ACC112 (cell line): ENCODE measurements around the gene MS4A5.
"Not testable (repeated sequence)": the region's sequence is repeated elsewhere in the genome, so short reads cannot be mapped to it uniquely, and the experiment has no call there.

Experiments used
- H2AFZ ChIP-seq: fragments of 200-600 bp; sonication (generic); one replicate; pipeline ENCODE4 v1.6.0; 2017; ENCODE audit warnings: antibody characterized with exemption, low read length; ENCODE audit not compliant: unreplicated experiment
- H3K27ac ChIP-seq: fragments of 200-600 bp; sonication (generic); 2 replicates; pipeline ENCODE4 v1.5.1; 2014; ENCODE audit warnings: low read depth, mild to moderate bottlenecking, antibody characterized with exemption, low read length, moderate library complexity
- H3K27me3 ChIP-seq: fragments of 200-600 bp; sonication (generic); 2 replicates; pipeline ENCODE4 v1.6.1; 2014; ENCODE audit warnings: mild to moderate bottlenecking, antibody characterized with exemption, low read length, moderate library complexity, mixed read lengths; ENCODE audit not compliant: insufficient read depth
- H3K36me3 ChIP-seq: fragments of 200-600 bp; sonication (generic); 2 replicates; pipeline ENCODE4 v1.6.1; 2016; ENCODE audit warnings: mild to moderate bottlenecking, antibody characterized with exemption, low read length, moderate library complexity, mixed read lengths; ENCODE audit not compliant: insufficient read depth
- H3K4me1 ChIP-seq: fragments of 200-600 bp; sonication (generic); one replicate; pipeline ENCODE4 v1.6.1; 2016; ENCODE audit warnings: low read length, mixed read lengths; ENCODE audit not compliant: insufficient read depth, unreplicated experiment, control insufficient read depth
- H3K4me3 ChIP-seq: fragments of 200-600 bp; sonication (generic); 2 replicates; pipeline ENCODE4 v1.5.1; 2014; ENCODE audit warnings: mild to moderate bottlenecking, low read depth, low read length
- H3K79me2 ChIP-seq: fragments of 200-600 bp; sonication (generic); one replicate; pipeline ENCODE4 v1.6.0; 2016; ENCODE audit warnings: low read length; ENCODE audit not compliant: control insufficient read depth, unreplicated experiment, insufficient read depth

MS4A5 gene

GRCh38 chr11:60431251-60431650 is 1.9 kb downstream of the MS4A5 start:
- Histone ChIP-seq H3K27me3 (no peaks in the 10 kb centered on the region), H3K27ac (no peak overlapping the region), H3K4me1 (no peaks in the 10 kb centered on the region), H3K79me2 (no peaks in the 10 kb centered on the region), H3K4me3 (no peak overlapping the region), H3K36me3 (no peaks in the 10 kb centered on the region), H2AFZ (no peak overlapping the region)

- no peaks in the 10 kb centered on the region for H3K4me1 ChIP-seq
- no peak overlapping the region for H3K4me3 ChIP-seq
- H3K27ac ChIP-seq, result no peak overlapping the region
- no peak overlapping the region for H2AFZ ChIP-seq
- no peaks in the 10 kb centered on the region for H3K36me3 ChIP-seq
- H3K79me2 ChIP-seq, result no peaks in the 10 kb centered on the region
- H3K27me3 ChIP-seq, result no peaks in the 10 kb centered on the region
Observed at GRCh38 chr11:60433401-60433800, 4.0 kb downstream of the MS4A5 start.

GRCh38 chr11:60447070-60447469 is 17.7 kb downstream of the MS4A5 start:
- Histone ChIP-seq H3K36me3 (no peaks in the 10 kb centered on the region), H3K27ac (no peak overlapping the region), H2AFZ (no peak overlapping the region), H3K79me2 (no peaks in the 10 kb centered on the region), H3K27me3 (no peaks in the 10 kb centered on the region), H3K4me3 (peak overlapping the region; percentile 45; the same call in 1 of the 2 replicates), H3K4me1 (no peaks in the 10 kb centered on the region)

GRCh38 chr11:60447846-60448245 is 18.5 kb downstream of the MS4A5 start:
- Histone ChIP-seq H2AFZ (no peak overlapping the region), H3K4me3 (no peak overlapping the region), H3K79me2 (no peaks in the 10 kb centered on the region), H3K27me3 (no peaks in the 10 kb centered on the region), H3K4me1 (no peaks in the 10 kb centered on the region), H3K36me3 (no peaks in the 10 kb centered on the region), H3K27ac (no peak overlapping the region)

DNA sequence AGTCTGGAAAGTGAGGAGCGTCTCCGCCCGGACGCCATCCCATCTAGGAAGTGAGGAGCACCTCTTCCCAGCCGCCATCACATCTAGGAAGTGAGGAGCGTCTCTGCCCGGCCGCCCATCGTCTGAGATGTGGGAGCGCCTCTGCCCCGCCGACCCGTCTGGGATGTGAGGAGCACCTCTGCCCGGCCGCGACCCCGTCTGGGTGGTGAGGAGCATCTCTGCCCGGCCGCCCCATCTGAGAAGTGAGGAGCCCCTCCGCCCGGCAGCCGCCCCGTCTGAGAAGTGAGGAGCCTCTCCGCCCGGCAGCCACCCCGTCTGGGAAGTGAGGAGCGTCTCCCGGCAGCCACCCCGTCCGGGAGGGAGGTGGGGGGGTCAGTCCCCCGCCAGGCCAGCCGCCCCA is 21.8 kb downstream of the MS4A5 start:
- H2AFZ ChIP-seq, H3K27me3 ChIP-seq, H3K27ac ChIP-seq, H3K36me3 ChIP-seq, H3K4me1 ChIP-seq, H3K79me2 ChIP-seq, H3K4me3 ChIP-seq: not testable (repeated sequence)

DNA sequence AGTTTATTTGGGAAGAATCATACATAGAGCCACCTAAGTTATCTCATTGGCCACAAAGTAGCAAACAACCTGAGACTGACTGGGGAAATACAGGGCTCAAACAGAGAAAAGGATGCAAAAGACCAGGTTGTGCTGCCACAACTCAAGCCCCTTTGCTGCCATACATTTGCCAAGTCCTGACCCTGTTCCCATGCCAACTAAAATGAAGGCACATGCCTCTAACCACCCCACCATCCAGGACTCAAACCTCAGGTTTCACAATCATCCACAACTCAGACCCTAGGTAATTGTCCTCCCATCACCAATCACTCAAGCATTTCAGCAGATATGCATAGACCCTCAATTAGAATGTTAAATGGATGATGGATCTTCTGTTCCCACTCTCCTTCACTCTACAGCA is 24.8 kb downstream of the MS4A5 start:
- H3K4me1 ChIP-seq, result no peaks in the 10 kb centered on the region
- no peak overlapping the region for H3K4me3 ChIP-seq
- no peaks in the 10 kb centered on the region for H3K36me3 ChIP-seq
- no peaks in the 10 kb centered on the region for H3K27me3 ChIP-seq
- H3K79me2 ChIP-seq, result no peaks in the 10 kb centered on the region
- H3K27ac ChIP-seq, result no peak overlapping the region
- H2AFZ ChIP-seq, result no peak overlapping the region

DNA sequence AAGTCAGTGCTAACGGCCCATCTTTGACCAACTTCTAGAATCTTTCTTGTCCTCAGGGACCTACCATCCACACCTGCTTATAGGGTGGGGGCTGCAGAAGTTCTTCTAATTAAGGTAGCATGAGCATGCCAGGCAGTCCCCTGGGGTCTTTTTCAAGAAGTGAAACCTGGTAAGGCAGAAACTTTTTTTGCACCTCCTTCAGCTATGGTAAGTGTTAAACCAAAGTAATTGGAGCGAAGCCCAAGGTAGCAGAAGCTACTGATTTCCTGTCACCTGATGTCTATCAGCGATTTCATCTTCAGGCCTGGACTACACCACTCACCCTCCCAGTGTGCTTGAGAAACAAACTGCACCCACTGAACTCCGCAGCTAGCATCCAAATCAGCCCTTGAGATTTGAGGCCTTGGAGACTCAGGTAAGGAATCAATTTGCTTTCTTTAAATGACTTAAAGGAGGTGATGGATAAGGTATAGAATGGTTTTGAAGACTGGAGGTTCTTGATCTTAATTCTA is 26.2 kb downstream of the MS4A5 start, which contains the start of gene MS4A1:
TSS of gene MS4A1 (plus strand) at position 317 of the 512 bp plus-strand sequence. CDS start 6,528 bp downstream, outside the sequence.
- H3K79me2 ChIP-seq, result no peaks in the 10 kb centered on the region
- no peaks in the 10 kb centered on the region for H3K36me3 ChIP-seq
- H3K4me3 ChIP-seq, result no peak within 1 kb of the TSS
- no peaks in the 10 kb centered on the region for H3K27me3 ChIP-seq
- no peaks in the 10 kb centered on the region for H3K4me1 ChIP-seq
- no peak within 1 kb of the TSS for H2AFZ ChIP-seq
- H3K27ac ChIP-seq, result no peak within 1 kb of the TSS

- Histone ChIP-seq H3K79me2 (no peaks in the 10 kb centered on the region), H3K27me3 (no peaks in the 10 kb centered on the region), H3K36me3 (no peaks in the 10 kb centered on the region), H3K4me1 (no peaks in the 10 kb centered on the region), H3K4me3 (no peak overlapping the region), H2AFZ (no peak overlapping the region), H3K27ac (no peak overlapping the region)
Observed at GRCh38 chr11:60457576-60457975, 28.2 kb downstream of the MS4A5 start.

GRCh38 chr11:60459345-60459744 is 30.0 kb downstream of the MS4A5 start:
- no peaks in the 10 kb centered on the region for H3K27me3 ChIP-seq
- H3K4me3 ChIP-seq, result no peak overlapping the region
- H3K79me2 ChIP-seq, result no peaks in the 10 kb centered on the region
- no peak overlapping the region for H3K27ac ChIP-seq
- no peaks in the 10 kb centered on the region for H3K4me1 ChIP-seq
- no peak overlapping the region for H2AFZ ChIP-seq
- H3K36me3 ChIP-seq, result no peaks in the 10 kb centered on the region

- H3K27ac ChIP-seq, result no peak overlapping the region
Observed at GRCh38 chr11:60468829-60469228, 39.5 kb downstream of the MS4A5 start.

GRCh38 chr11:60469723-60470122 is 40.4 kb downstream of the MS4A5 start:
- no peaks in the 10 kb centered on the region for H3K36me3 ChIP-seq
- H3K4me1 ChIP-seq, result no peaks in the 10 kb centered on the region
- no peaks in the 10 kb centered on the region for H3K27me3 ChIP-seq
- no peaks in the 10 kb centered on the region for H3K79me2 ChIP-seq
- no peak overlapping the region for H3K27ac ChIP-seq
- no peak overlapping the region for H3K4me3 ChIP-seq
- H2AFZ ChIP-seq, result no peak overlapping the region

More at GRCh38 chr11:60468829-60469228, 39.5 kb downstream of the MS4A5 start:
- Histone ChIP-seq H3K4me3 (no peak overlapping the region), H3K79me2 (no peaks in the 10 kb centered on the region), H3K36me3 (no peaks in the 10 kb centered on the region), H3K4me1 (no peaks in the 10 kb centered on the region), H2AFZ (no peak overlapping the region), H3K27me3 (no peaks in the 10 kb centered on the region)
